Measurements from ENCODE around the gene ZNF609.

GRCh38 chr15:64507845-64508244 lies 47.5 kb downstream of the ZNF609 start:
- TF ChIP-seq ZNF274 (IDR thresholded peaks at IDR 0.05; ENCODE audit: low read depth, low read length) (no peak), YY1 (IDR thresholded peaks at IDR 0.05; ENCODE audit: insufficient read depth, insufficient read length) (no peak), SUZ12 (IDR thresholded peaks at IDR 0.05; ENCODE audit: extremely low read depth, insufficient read depth, insufficient read length) (no peak)
